Midbrain (tissue), 1 donor: Measurements from ENCODE around the gene FRMD3.
"Not testable (repeated sequence)": the region's sequence is repeated elsewhere in the genome, so short reads cannot be mapped to it uniquely, and the experiment has no call there.

Source experiments
- DNase-seq: peaks from one replicate; lab custom pipeline; 2025; lab: John Stamatoyannopoulos, UW

The FRMD3 gene

GRCh38 chr9:83388346-83388745 lies 149.9 kb downstream of the FRMD3 start:
- DNase-seq: no peak

GRCh38 chr9:83387401-83388185 lies 150.6 kb downstream of the FRMD3 start:
- no peak for DNase-seq

GRCh38 chr9:83385317-83385716 lies 152.9 kb downstream of the FRMD3 start:
- no peak for DNase-seq

GRCh38 chr9:83384214-83384613 lies 154.0 kb downstream of the FRMD3 start:
- no peak for DNase-seq

GRCh38 chr9:83383034-83383433 lies 155.2 kb downstream of the FRMD3 start:
- no peak for DNase-seq

- DNase-seq: no peak
These were observed 155.8 kb downstream of the FRMD3 start for GRCh38 chr9:83382421-83382820.

GRCh38 chr9:83379045-83379444 lies 159.2 kb downstream of the FRMD3 start:
- no peak for DNase-seq

GRCh38 chr9:83372957-83373356 lies 165.2 kb downstream of the FRMD3 start:
- no peak for DNase-seq

- no peak for DNase-seq
These were observed 170.9 kb downstream of the FRMD3 start for GRCh38 chr9:83367326-83367725.

GRCh38 chr9:83362341-83362995 lies 175.7 kb downstream of the FRMD3 start:
- DNase-seq: no peak

- no peak for DNase-seq
These were observed 179.2 kb downstream of the FRMD3 start for GRCh38 chr9:83359039-83359438.

GRCh38 chr9:83358493-83358892 lies 179.7 kb downstream of the FRMD3 start:
- not testable (repeated sequence) for DNase-seq

GRCh38 chr9:83355729-83356151 lies 182.5 kb downstream of the FRMD3 start:
- DNase-seq: no peak

- DNase-seq: no peak
These were observed 183.2 kb downstream of the FRMD3 start for GRCh38 chr9:83355024-83355444.

- no peak for DNase-seq
These were observed 189.2 kb downstream of the FRMD3 start for GRCh38 chr9:83349031-83349430.

GRCh38 chr9:83346655-83347420 lies 191.4 kb downstream of the FRMD3 start:
- no peak for DNase-seq

- DNase-seq: no peak
These were observed 194.7 kb downstream of the FRMD3 start for GRCh38 chr9:83343366-83343999.

GRCh38 chr9:83342731-83343130 lies 195.5 kb downstream of the FRMD3 start:
- no peak for DNase-seq

- no peak for DNase-seq
These were observed 196.2 kb downstream of the FRMD3 start for GRCh38 chr9:83342006-83342405.

GRCh38 chr9:83340451-83340850 lies 197.8 kb downstream of the FRMD3 start:
- no peak for DNase-seq

GRCh38 chr9:83339435-83339834 lies 198.8 kb downstream of the FRMD3 start:
- DNase-seq: no peak

- DNase-seq: no peak
These were observed 201.5 kb downstream of the FRMD3 start for GRCh38 chr9:83336706-83337105.
